M059J (cell line): Measurements from ENCODE around the gene NECTIN1. TPM values are rescaled to one million over a fixed set of nuclear protein-coding genes. Genes with fewer than 3 reads are reported as not detected.

Experiments used
- DNase-seq: peaks from one replicate; pipeline ENCODE4 v3.0.0-alpha.2; 2012; ENCODE audit warnings: low read depth
- total RNA-seq: library from RNA; depleted of rRNA; stranded (reverse); fragments of >200 nt; shearing (Covaris generic); gene quantifications from 2 replicates; pipeline ENCODE4 v1.2.3, GENCODE V29; 2014

NECTIN1 gene
- total RNA-seq, 1 experiment from 2014 or later: 2.3 TPM

DNA sequence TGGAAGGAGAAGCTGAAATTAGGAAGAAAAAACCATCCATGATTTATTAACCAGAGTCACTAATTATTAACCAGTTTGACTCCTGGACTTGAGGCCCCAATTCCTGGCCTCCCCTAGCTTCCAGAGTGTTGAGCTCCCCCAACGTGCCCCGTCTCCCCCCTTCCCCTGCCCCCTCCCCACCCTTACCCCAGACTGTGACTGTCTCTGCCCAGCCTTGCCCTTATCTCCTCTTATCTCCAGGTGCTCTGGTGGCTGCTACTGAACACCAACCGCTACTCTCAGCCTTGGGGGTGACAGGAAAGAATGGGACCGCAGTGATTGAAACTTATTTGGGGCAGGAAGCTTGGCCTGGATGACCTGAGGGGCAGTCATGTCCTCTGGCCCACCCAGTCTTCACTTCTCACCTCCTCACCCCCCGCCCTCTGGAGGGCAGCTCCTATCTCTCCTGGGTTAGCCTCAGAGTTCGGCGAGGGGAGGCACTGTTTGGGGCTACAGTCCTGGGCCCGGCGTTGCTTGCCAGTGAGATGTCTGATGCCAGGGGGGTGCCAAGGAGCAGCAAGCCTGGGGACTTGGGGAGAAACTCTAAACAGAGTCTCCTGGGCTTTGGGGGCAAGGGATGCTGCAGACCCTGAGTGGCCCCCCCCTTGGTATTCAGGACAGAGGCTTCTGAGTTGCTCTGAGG is 15.5 kb downstream of the NECTIN1 start:
- no peak for DNase-seq

GRCh38 chr11:119712459-119713358 is 16.3 kb downstream of the NECTIN1 start:
- no peak for DNase-seq

DNA sequence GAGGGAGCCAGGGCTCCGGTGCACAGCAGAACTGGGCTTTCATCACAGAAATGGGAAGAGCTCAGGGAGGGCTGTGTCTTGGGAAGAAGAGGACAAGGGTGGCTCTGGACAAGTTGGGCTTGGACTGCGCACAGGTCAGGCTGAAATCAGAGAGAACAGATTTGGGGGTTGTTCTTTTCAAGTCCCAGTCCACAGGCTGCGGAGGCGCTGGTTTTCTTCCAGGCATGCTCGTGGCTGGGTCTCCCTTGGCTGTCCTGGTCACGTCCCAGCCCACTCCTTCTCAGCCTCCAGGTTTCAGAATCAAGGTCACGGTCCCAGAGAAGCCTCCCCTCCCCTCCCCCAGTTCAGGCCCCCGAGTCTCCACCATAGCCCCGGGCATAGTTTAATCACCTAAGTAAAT is 17.0 kb downstream of the NECTIN1 start:
- DNase-seq: no peak

- no peak for DNase-seq
Measured at GRCh38 chr11:119711476-119711875, 17.5 kb downstream of the NECTIN1 start.

DNA sequence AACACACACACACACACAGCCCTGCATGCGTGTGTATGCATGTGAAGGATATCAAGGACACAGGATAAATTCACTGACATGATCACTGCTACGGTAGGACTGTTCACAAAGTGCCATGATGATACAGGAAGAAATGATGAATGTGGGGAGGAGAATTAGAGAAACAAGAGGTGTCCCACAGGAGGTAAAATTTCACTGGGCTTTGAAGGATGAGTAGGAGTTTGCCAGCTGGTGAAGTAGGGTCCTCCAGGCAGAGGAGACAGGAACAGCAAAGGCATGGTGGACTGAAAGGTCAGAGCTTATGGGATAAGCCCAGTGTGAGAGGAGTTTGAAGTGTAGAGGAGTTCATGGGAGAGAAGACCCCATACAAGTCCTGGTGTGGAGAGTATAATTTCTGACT is 18.6 kb downstream of the NECTIN1 start:
- no peak for DNase-seq

DNA sequence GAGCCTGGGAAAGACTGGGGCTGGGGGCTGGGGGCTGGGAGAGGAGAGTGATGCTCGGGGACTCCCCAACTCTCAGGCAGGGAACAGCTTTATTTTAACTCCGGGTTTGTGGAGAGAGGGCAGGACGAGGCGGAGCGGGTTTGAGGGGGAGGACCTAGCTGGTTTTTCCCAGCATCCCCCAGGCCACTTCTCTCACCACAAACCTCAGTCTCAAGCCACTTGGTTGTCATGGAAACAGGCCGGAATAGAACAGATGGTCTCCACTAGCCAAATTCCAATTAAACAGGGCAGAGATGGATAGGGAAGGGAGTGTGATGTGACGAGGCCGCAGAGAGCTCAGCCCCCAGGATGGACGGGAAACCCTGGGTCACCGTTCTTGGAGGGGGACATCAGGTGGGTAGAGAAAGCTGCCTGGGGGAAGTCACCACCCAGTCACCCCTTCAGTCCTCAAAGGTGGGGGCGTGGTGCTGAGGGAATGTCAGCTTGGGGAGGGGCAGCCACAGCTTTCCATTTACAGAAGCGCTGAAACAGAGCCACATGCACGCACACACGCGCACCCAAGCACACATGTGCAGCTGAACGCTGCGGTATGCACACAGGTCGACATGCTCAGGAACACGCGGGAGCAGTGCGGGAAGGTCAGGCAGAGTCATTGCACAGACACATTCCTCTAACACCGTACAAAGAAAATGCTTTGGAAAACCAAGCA is 19.2 kb downstream of the NECTIN1 start:
- peak; percentile 49 for DNase-seq

DNA sequence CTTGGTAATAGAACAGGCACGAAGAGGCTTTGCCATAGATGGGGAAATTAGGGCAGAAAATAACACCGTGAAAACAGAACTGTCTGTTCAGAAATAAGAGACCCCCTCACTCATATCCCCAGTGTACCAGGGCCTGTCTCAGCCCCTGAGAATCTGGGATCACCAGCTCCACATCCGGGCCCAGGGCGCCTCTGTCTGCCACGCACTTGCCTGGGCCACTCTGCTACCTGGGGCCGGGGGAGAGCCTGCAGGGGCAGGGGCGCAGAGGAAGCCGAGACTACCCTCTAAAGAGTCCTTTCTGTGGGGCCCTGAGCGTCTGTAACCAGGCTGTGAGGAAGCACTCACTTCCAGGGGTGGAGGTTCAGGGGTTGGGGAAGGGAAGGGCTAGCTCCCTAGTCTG is 19.8 kb downstream of the NECTIN1 start:
- DNase-seq: no peak

DNA sequence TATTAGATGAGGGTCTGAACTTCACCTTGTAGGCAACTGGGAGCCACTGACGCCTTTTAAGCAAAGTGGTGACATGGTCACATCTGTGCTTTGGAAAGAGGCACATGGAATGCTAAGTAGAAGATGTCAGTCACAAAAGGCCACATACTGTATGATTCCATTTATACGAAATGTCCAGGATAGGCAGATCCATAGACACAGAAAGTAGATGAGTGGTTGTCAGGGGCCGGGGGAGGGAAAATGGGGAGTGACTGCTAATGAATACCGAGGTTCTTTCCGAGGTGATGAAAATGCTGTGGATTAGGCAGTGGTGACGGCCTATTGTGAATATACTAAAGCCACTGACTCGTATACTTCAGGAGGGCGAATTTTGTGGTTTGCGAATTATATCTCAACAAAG is 20.6 kb downstream of the NECTIN1 start:
- DNase-seq: no peak

GRCh38 chr11:119706887-119707286 is 22.1 kb downstream of the NECTIN1 start:
- no peak for DNase-seq

- no peak for DNase-seq
Measured at GRCh38 chr11:119706029-119706428, 23.0 kb downstream of the NECTIN1 start.

- no peak for DNase-seq
Measured at GRCh38 chr11:119705362-119705761, 23.6 kb downstream of the NECTIN1 start.

DNA sequence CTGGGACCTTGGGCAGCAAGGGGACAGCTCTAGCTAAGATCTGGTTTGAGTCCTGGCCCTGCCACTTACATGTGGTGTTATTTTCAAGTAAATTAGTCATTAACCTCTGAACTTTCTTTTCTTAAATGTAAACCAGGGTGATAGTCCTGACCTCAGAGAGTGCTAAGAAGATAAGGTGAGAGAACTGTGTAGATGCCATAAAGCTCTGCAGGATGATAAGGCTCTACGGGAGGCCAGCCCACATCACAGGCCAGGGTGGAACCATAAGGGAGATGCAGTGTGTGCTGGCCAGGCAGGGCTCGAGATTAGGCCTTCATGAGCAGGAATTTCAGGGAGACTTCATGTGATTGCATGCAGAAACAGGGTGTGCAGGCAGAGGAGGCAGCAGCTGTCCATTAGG is 24.2 kb downstream of the NECTIN1 start:
- no peak for DNase-seq

DNA sequence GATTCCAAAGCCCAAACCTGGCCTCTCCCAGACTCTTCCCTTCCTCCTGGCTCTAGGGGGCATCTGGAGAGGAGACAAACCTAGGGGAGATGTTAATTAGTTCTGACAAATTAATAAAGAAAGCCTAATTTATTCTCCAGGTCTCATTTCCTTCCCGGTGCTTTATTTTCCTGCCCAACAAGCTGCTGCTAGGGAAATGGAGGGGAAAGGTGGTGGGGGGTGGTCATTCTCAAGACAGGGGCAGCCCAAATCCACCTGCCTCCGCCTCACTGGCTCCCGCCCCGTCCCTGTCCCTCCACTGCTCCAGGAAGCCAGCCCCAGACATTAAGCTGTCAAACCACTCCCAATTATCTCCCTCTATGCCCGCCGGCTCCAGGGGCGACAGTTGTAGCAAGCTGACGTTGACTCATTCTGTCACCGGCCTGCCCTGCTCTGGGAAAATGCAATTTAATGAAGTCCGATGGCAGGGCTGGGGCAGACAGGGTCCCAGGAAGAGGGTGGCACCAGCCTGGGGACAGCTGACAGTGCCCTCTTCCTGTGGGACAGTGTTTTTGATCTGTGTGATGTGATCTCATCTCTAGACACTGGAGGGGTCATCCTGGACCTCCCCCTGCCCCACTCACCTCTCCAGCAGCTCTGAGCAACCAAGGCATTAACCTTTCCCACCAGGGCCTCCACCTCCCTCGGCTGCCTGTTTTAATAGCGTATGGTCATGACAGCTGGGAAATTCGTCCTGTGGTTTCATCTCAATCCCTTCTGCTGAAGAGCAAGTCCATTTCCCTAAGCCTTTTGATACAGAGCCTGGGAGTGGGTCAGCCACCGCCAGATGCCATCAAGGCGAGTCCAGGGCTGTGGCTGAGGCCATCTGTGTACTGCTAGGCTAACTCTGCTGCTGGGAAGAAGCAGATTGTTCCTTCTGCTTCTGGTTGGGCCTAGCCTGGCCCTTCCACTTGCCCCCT is 27.1 kb downstream of the NECTIN1 start:
- peak; percentile 69 for DNase-seq

- DNase-seq: peak; percentile 12
Measured at GRCh38 chr11:119700536-119701346, 28.3 kb downstream of the NECTIN1 start.

GRCh38 chr11:119700030-119700429 is 29.0 kb downstream of the NECTIN1 start:
- DNase-seq: no peak

DNA sequence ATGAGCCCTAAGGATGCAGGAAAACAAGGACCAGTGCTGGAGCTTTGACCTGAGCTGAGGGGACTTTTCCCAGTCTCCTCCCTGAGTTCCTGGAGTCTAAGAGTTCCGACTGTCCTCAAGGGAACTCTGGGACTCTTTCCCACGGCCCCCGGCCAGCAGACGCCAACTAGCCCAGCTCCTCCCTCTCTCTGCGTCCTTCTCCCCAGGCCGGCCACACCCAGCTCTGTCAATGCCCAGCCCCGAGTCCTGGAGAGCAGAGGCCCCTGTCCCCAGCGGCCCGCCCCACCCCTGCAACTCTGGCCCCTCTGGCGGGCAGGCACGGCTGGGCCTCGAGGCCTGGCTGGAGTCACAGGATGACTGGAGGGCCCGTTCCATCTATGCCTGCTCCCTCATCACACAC is 29.8 kb downstream of the NECTIN1 start:
- DNase-seq: no peak

DNA sequence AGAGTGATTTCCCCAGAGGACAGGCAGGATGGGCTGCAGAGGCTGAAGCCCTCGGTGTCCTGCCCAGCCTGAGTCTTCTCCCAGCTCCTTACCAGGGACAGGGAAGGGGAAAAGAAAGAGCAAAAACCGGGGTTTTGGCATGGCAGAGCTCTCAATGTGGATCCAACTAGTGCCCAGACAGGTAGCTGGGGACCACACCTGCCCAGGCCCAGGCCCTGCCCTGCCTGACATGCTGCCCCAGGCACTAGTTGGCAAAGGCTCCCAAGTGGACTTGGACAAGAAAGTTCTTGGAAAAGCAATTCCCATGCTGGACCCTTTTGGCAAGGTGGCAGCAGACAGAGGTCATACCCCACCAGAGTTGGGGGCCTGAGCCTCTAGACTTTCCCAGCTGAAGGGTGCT is 31.1 kb downstream of the NECTIN1 start:
- no peak for DNase-seq

DNA sequence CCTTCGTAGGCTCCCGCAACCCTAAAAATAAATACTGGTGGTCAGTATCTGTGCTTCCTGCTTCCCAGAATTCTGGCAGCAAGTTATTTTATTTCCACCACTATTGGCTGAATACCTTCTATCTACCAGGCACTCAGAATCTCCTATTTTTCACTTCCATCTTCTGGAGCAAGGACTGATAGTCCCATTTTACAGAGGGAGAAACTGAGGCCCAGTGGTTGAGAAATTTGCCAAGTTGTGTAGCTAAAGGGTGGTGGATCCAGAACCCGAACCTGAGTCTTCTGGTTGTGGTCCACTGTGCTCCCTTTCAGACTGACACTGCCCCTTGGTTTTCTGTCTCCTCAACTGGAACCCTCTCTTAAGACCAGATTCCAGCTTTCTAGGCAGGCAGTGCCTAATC is 31.6 kb downstream of the NECTIN1 start:
- DNase-seq: no peak

- no peak for DNase-seq
Measured at GRCh38 chr11:119696378-119697222, 32.4 kb downstream of the NECTIN1 start.

GRCh38 chr11:119694334-119694733 is 34.7 kb downstream of the NECTIN1 start:
- DNase-seq: peak; percentile 20
